Right lobe of liver (tissue), 4 donors: ENCODE measurements around the gene PHEX.
"Not testable (repeated sequence)": the region's sequence is repeated elsewhere in the genome, so short reads cannot be mapped to it uniquely, and the experiment has no call there.

Source experiments
- POLR2A ChIP-seq: fragments of 450-650 bp; IDR thresholded peaks from one replicate; pipeline ENCODE4 v1.6.1; 2017; ENCODE audit warnings: antibody characterized with exemption, mild to moderate bottlenecking
- TF ChIP-seq, protein P1 (sequence below), 4 donors: fragments of 200-600 bp in 3 of 4; fragments of 450-650 bp in 1 of 4; IDR thresholded peaks; one replicate each; pipeline versions ENCODE4 v1.5.1 to v1.8.0; 2016 to 2022; ENCODE audit warnings: antibody characterized with exemption in 4 of 4, mild to moderate bottlenecking in 2 of 4
- donor health status: DM: no; HTN: no; CAD: no.
- donor health status: DM: no; HTN: no; CAD: no.
- donor health status: DM: no; HTN: yes; CAD: no.

DNA sequence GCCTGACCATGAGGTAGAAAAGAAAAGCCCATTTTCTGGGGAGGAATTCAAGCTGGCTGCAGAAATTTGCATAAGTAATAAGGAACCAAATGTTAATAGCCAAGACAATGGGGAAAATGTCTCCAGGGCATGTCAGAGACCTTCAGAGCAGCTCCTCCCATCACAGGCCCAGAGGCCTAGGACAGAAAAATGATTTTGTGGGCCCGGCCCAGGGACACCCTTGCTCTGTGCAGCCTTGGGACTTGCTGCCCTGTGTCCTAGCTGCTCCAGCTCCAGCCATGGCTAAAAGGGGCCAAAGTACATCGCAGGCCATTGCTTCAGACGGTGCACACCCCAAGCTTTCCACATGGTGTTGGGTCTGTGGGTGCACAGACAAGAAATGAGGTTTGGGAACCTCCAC, 257.1 kb downstream of the PHEX start:
- not testable (repeated sequence) for TF ChIP-seq POLR2A
- TF ChIP-seq, protein P1, sequence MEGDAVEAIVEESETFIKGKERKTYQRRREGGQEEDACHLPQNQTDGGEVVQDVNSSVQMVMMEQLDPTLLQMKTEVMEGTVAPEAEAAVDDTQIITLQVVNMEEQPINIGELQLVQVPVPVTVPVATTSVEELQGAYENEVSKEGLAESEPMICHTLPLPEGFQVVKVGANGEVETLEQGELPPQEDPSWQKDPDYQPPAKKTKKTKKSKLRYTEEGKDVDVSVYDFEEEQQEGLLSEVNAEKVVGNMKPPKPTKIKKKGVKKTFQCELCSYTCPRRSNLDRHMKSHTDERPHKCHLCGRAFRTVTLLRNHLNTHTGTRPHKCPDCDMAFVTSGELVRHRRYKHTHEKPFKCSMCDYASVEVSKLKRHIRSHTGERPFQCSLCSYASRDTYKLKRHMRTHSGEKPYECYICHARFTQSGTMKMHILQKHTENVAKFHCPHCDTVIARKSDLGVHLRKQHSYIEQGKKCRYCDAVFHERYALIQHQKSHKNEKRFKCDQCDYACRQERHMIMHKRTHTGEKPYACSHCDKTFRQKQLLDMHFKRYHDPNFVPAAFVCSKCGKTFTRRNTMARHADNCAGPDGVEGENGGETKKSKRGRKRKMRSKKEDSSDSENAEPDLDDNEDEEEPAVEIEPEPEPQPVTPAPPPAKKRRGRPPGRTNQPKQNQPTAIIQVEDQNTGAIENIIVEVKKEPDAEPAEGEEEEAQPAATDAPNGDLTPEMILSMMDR (IDR thresholded peaks at IDR 0.05): not testable (repeated sequence)
